NCI-H1417 (cell line): Measurements from ENCODE around the gene BHLHE23.
A peak's percentile ranks its signal among the peaks of the same experiment; 100 is the strongest.

Experiments
- DNase-seq, 3 experiments: peaks; one replicate each; lab custom pipeline; 2025; lab: John Stamatoyannopoulos, UW

The BHLHE23 gene

GRCh38 chr20:63009045-63009961 is 2.5 kb upstream of the BHLHE23 start:
- peak; percentile 73 to 85 (median 74) for DNase-seq

GRCh38 chr20:63008541-63009044 is 1.8 kb upstream of the BHLHE23 start:
- DNase-seq = peak in 1 of 3 experiments; percentile 50

- no peak for DNase-seq
Observed at GRCh38 chr20:63007646-63008488, 1.1 kb upstream of the BHLHE23 start.

- DNase-seq = no peak
Observed at GRCh38 chr20:63007360-63007645, 539 bp upstream of the BHLHE23 start.

GRCh38 chr20:63005862-63006539 is 763 bp downstream of the BHLHE23 start:
- peak in 2 of 3 experiments; percentile 67 to 79 for DNase-seq

GRCh38 chr20:63005365-63005861 is 1.4 kb downstream of the BHLHE23 start:
- DNase-seq = no peak

- no peak for DNase-seq
Observed at GRCh38 chr20:63004607-63005364, 2.0 kb downstream of the BHLHE23 start.

GRCh38 chr20:63003546-63003945 is 3.2 kb downstream of the BHLHE23 start:
- DNase-seq = peak in 2 of 3 experiments; percentile 63 to 81

GRCh38 chr20:63002511-63002910 is 4.3 kb downstream of the BHLHE23 start:
- no peak for DNase-seq

GRCh38 chr20:63000958-63001357 is 5.8 kb downstream of the BHLHE23 start:
- peak in 1 of 3 experiments; percentile 26 for DNase-seq

- DNase-seq = no peak
Observed at GRCh38 chr20:63000036-63000435, 6.7 kb downstream of the BHLHE23 start.

- DNase-seq = no peak
Observed at GRCh38 chr20:62999580-62999979, 7.2 kb downstream of the BHLHE23 start.

GRCh38 chr20:62998449-62998848 is 8.3 kb downstream of the BHLHE23 start:
- DNase-seq = no peak

GRCh38 chr20:62997417-62998035 is 9.2 kb downstream of the BHLHE23 start:
- DNase-seq = no peak

GRCh38 chr20:62996596-62996982 is 10.2 kb downstream of the BHLHE23 start:
- DNase-seq = no peak

GRCh38 chr20:62995898-62996595 is 10.7 kb downstream of the BHLHE23 start:
- peak in 2 of 3 experiments; percentile 76 to 88 for DNase-seq

- DNase-seq = peak in 2 of 3 experiments; percentile 47 to 58
Observed at GRCh38 chr20:62995481-62995880, 11.3 kb downstream of the BHLHE23 start.

GRCh38 chr20:62994869-62995281 is 11.9 kb downstream of the BHLHE23 start:
- DNase-seq = no peak

- no peak for DNase-seq
Observed at GRCh38 chr20:62993856-62994494, 12.8 kb downstream of the BHLHE23 start.

GRCh38 chr20:62991863-62992262 is 14.9 kb downstream of the BHLHE23 start:
- DNase-seq = no peak
